Urinary bladder (tissue), 4 donors: ENCODE data around the gene EIF2AK2. TPM values are rescaled to one million over a fixed set of nuclear protein-coding genes. Genes with fewer than 3 reads are reported as not detected.

Source experiments
- DNase-seq: peaks from one replicate; pipeline ENCODE4 v3.0.0-alpha.2; 2015; ENCODE audit errors: extremely low spot score
- H3K27ac ChIP-seq: one replicate; pipeline ENCODE4 v1.5.1; 2013; ENCODE audit warnings: low read depth, mild to moderate bottlenecking, moderate library complexity
- H3K36me3 ChIP-seq: one replicate; pipeline ENCODE4 v1.6.1; 2013; ENCODE audit warnings: mild to moderate bottlenecking, moderate library complexity; ENCODE audit not compliant: insufficient read depth
- H3K4me1 ChIP-seq: one replicate; pipeline ENCODE4 v1.6.1; 2013; ENCODE audit warnings: mild to moderate bottlenecking, moderate library complexity; ENCODE audit not compliant: insufficient read depth
- H3K4me3 ChIP-seq: one replicate; pipeline ENCODE4 v1.5.1; 2013; ENCODE audit warnings: low read depth, low read length
- WGBS: extraction: QIAGEN DNeasy Blood & Tissue Kit; methylation state at CpG from one replicate; pipeline ENCODE4 v1.1.7; 2013; 5-methylcytosine and 5-hydroxymethylcytosine counted together
- polyA plus RNA-seq: library from polyadenylated mRNA; stranded (reverse); fragments of 200-250 nt; gene quantifications from one replicate; pipeline ENCODE4 v1.2.3, GENCODE V29; 2013
- total RNA-seq: library from RNA; depleted of rRNA; stranded (reverse); fragments of >200 nt; gene quantifications from one replicate; pipeline ENCODE4 v1.2.3, GENCODE V29; 2014
- donor health status: healthy with polysubstance abuse.
- donor health status: healthy.

EIF2AK2 gene
- total and polyA plus RNA-seq, 2 donors = 11.5 to 82.3 TPM

DNA sequence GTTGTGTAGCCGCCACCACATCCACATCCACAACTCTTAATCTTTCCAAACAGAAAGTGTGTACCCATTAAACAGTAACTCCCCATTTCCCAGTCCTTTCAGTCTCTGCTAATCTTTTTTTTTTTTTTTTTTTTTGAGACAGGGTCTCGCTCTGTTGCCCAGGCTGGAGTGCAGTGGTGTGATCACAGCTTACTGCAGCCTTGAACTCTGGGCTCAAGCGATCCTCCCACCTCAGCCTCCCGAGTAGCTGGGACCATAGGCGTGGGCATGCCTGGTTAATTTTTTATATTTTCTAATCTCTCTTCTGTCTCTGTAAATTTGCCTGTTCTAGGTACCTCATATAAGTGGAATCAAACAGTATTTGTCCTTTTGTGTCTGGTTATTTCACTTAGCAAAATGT lies 3.6 kb downstream of the EIF2AK2 start:
- no peak overlapping the region for H3K4me3 ChIP-seq
- H3K27ac ChIP-seq = no peak overlapping the region
- H3K36me3 ChIP-seq = no peaks in the 10 kb centered on the region
- 87% methylated on average over 5 of the region's 5 CpGs for WGBS
- H3K4me1 ChIP-seq = no peaks in the 10 kb centered on the region
- no peak for DNase-seq

DNA sequence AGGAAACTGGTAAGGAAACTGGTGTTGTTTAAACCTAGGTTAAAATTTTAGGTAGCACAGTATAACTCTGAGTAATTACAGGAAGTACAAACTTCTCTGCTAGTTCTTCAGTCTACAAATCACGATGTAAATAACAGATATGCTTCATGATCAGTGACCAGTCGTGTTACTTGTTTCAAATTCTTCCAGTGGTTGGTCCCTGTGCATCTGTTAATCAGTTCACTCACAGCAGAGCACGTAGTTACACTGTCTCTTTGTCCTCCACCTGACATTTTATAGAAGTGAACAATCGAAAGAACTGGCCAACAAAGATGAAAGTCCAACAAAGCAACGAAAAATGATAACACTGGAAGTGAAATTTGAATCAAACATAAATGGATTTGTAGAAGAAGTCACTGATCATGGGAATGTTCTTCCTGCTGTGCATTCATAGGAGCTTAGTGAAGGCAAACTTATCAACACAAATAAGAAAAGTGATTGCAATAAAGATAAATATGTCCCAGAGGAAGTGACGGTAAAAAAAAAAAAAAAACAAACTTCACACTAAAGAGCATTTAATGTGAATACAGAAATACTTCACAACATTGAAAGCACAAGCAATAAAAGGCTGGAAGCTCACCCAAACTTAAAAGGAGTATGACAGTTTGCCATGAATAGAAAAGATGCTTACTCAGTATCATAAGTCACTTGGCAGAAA lies 7.0 kb downstream of the EIF2AK2 start:
- H3K27ac ChIP-seq = no peak overlapping the region
- 39% methylated on average over 6 of the region's 6 CpGs for WGBS
- no peak overlapping the region for H3K4me3 ChIP-seq
- DNase-seq = no peak
- H3K36me3 ChIP-seq = peaks cover 6% of the 10 kb centered on the region
- no peaks in the 10 kb centered on the region for H3K4me1 ChIP-seq

DNA sequence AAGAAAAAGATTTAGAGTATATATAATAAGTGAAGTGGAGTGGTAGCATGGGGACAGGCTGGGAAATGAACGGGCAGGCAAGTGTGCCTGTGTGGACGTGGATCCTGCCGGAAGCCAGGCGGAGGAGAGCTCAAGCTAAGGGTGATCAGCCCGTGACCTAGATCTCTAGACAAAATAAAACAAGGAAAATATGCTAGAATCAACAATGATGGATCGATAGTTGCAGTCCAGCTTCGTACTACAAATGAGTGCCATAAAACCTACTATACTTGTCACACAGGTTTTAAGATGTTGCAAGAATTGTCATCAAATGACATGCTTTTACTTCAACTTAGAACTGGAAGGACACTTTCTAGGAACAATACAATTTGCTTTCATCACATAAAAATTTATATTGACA lies 8.5 kb downstream of the EIF2AK2 start:
- Histone ChIP-seq H3K4me3 (no peak overlapping the region), H3K36me3 (peaks cover 9% of the 10 kb centered on the region)

DNA sequence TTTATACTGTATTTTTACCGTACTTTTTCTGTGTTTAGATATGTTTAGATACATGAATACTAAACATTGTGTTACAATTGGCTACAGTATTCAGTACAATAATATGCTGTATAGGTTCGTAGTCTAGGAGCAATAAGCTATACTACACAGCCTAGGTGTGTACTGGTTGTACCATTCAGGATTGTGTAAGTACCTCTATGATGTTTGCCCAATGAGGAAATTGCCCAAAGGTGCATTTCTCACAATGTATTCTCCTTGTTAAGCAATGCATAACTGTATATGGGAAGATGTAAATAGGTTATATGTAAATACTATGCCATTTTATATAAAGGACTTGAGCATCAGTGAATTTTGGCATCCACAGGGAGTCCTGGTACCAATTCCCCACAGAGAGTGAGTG lies 10.7 kb downstream of the EIF2AK2 start:
- peaks cover 9% of the 10 kb centered on the region for H3K36me3 ChIP-seq

More for the DNA sequence above, 8.5 kb downstream of the EIF2AK2 start:
- Histone ChIP-seq H3K4me1 (no peaks in the 10 kb centered on the region), H3K27ac (no peak overlapping the region)
- WGBS = 91% methylated on average over 7 of the region's 7 CpGs
- no peak for DNase-seq

DNA sequence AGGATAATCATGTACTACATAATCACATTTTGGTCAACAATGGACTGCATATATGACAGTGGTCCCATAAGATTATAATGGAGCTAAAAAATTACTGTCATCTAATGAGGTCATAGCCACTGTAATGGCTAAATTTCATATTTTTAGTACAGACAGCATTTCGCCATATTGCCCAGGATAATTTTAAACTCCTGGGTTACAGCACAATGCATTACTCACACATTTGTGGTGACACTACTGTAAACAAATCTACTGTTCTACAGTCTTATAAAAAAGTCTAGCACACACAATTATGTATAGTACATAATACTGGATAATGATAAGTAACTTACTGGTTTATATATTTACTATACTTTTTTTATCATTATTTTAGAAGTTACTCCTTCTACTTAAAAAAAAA lies 12.8 kb downstream of the EIF2AK2 start:
- WGBS = 98% methylated on average over 1 of the region's 1 CpG
- no peaks in the 10 kb centered on the region for H3K4me1 ChIP-seq
- no peak for DNase-seq
- no peak overlapping the region for H3K4me3 ChIP-seq
- H3K27ac ChIP-seq = no peak overlapping the region
- H3K36me3 ChIP-seq = peaks cover 9% of the 10 kb centered on the region

More for the DNA sequence above, 10.7 kb downstream of the EIF2AK2 start:
- 97% methylated on average over 2 of the region's 2 CpGs for WGBS
- no peak for DNase-seq
- H3K27ac ChIP-seq = no peak overlapping the region
- H3K4me1 ChIP-seq = no peaks in the 10 kb centered on the region
- no peak overlapping the region for H3K4me3 ChIP-seq

DNA sequence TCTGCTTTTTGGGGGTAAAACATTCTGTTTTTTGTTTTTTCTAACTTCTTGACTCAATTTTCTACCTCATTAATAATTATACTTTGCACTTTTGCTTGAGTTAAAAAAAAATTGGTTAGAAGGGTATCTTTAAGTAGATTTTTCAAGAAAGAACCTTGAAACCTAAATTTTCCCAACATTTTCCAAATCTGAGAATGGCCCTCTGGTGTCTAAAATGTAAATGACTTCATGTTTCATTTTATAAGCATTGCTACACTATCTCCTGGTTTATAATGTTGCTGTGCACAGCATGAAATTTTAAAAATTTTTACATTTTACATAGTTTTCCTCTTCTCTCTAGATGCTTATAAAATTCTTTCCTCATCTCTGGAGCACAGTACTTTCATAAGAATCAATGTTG lies 14.2 kb downstream of the EIF2AK2 start:
- Histone ChIP-seq H3K27ac (no peak overlapping the region), H3K4me3 (no peak overlapping the region), H3K4me1 (no peaks in the 10 kb centered on the region), H3K36me3 (peaks cover 9% of the 10 kb centered on the region)
- no peak for DNase-seq

DNA sequence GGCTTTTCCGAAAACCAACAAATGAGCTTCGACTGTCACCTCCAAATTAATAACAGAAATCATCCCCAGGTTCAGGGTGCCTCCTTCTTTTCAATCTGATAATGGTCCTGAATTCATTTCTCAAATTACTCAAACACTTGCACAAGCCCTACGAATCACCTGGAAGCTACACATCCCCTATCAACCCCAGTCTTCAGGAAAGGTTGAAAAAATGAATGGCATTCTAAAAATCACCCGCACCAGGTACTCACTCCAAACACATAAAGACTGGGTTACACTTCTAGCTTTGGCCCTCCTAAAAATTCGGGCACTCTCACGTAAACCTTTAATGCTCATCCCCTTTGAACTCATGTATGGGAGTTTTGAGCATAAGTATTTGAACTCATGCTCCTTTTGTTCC lies 23.9 kb downstream of the EIF2AK2 start:
- WGBS = 96% methylated on average over 6 of the region's 6 CpGs
- Histone ChIP-seq H3K4me3 (no peak overlapping the region), H3K27ac (no peak overlapping the region), H3K36me3 (peaks cover 8% of the 10 kb centered on the region), H3K4me1 (no peaks in the 10 kb centered on the region)
- DNase-seq = no peak

DNA sequence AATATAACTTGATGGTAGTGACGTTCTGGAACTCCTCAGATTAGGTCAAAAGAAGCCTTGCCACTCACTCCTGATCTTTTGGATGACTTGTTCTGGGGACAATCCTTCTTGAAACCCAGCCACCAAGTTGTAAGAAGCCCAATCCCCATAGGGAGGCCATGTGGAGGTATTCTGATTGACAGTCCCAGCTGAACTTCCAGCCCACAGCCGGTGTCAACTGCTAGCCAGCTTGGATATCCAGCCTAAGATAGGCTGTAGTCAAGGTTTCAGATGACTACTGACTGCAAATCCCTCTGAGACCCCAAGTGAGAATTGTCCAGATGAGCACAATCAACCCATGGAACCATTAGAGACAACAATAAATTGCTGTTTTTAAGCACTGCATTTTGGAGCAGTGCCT lies 31.4 kb downstream of the EIF2AK2 start:
- no peak overlapping the region for H3K27ac ChIP-seq
- peaks cover 6% of the 10 kb centered on the region for H3K36me3 ChIP-seq
- no peaks in the 10 kb centered on the region for H3K4me1 ChIP-seq
- WGBS = 98% methylated on average over 2 of the region's 2 CpGs
- H3K4me3 ChIP-seq = no peak overlapping the region
- DNase-seq = no peak

DNA sequence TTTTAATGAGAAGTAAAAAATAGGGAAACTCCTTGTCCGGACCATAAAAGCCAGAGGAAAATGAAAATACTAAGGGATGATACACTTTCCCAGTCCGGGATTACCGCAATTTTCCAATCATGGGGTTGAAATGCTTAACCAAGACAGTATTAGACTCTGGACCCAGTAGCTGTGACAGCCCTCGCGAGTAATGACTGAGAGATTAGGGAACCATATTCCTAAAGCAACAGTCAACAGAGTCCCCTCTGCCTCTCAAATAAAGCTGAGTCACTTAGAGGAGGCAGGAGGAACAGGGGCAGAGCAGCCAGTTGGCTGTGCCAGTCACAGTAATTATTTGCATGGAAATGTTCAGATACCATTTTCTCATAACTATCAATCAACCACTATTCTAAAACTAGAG lies 37.6 kb downstream of the EIF2AK2 start:
- Histone ChIP-seq H3K36me3 (peaks cover 8% of the 10 kb centered on the region), H3K4me3 (no peak overlapping the region), H3K27ac (no peak overlapping the region), H3K4me1 (no peaks in the 10 kb centered on the region)
- DNase-seq = no peak
- 98% methylated on average over 5 of the region's 5 CpGs for WGBS

DNA sequence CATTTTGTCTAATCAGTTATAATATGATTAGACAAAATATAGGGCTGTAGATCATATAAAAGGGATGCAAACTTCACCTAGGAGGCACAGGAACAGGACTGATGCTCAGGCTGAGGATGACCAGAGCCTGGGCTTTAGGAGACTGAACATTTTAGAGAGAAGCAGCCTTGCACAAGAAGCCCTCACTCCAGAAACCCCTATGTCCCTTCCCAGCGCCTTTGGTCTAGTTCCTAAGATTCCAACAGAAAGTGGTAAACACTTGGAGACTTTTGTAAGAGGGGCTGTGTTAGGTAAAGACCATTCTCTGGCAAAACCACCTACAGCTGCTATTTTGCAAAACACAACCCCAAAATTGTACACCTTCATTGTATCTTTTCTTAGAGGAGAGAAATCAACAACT lies 39.2 kb downstream of the EIF2AK2 start:
- Histone ChIP-seq H3K36me3 (peaks cover 4% of the 10 kb centered on the region), H3K4me1 (no peaks in the 10 kb centered on the region), H3K27ac (no peak overlapping the region), H3K4me3 (no peak overlapping the region)
- 93% methylated on average over 1 of the region's 1 CpG for WGBS
- no peak for DNase-seq

DNA sequence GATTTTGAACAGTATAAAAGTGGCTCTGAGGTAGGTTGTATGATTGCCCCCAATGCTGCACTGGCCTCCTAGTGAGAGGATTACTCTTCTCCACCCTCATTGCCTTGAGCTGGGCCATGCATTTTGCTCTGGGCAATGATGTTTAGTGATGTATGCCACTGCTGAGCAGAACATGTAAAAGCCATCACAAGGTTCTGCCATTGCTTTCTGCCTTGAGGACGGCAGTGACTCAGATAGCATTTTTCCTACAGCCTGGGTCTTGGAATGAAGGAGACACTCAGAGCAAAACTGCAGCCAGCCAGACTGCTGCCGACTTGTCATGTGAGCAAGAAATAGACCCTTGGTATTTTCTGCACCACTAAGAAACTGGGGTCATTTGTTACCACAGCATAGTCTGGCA lies 44.8 kb downstream of the EIF2AK2 start:
- Histone ChIP-seq H3K27ac (no peak overlapping the region), H3K36me3 (peaks cover 7% of the 10 kb centered on the region), H3K4me3 (no peak overlapping the region), H3K4me1 (no peaks in the 10 kb centered on the region)
- 68% methylated on average over 2 of the region's 2 CpGs for WGBS
- no peak for DNase-seq

DNA sequence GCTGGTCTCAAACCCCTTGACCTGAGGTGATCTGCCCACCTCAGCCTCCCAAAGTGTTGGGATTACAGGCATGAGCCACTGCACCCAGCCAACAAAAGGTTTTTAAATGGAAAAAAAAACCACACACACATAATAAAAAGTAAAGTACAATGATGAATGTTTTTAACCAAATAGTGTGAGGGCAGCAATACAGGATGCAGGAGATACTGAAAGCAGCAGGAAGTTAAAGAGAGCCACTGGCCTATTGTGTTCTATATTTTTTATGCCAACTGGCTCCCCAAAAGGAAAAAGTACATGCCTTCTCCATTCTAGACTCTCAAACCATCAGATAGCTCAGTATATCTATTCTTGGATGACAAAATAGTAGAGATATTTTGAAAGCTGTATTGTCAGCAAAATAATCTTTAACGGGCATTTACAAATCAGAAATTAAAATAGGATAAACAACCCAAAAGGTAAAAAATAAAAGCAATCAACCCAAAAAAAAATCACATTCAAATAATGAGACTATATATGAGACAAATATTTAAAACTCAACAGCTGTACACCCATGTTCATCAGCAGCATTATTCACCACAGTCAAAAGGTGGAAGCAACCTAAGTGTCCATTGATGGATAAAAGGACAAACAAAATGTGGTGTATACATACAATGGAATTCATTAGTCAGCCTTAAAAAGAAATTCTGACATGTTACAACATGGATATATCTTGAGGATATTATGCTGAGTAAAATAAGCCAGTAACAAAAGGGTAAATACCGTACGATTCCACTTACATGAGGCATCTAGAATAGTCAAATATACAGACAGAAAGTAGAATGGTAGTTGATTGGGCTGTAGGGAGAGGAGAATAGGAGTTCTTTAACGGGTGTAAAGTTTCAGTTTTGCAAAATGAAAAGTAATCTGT lies 46.2 kb downstream of the EIF2AK2 start:
- no peak overlapping the region for H3K4me3 ChIP-seq
- no peak for DNase-seq
- no peak overlapping the region for H3K27ac ChIP-seq
- no peaks in the 10 kb centered on the region for H3K4me1 ChIP-seq
- peaks cover 7% of the 10 kb centered on the region for H3K36me3 ChIP-seq
- 94% methylated on average over 4 of the region's 4 CpGs for WGBS

DNA sequence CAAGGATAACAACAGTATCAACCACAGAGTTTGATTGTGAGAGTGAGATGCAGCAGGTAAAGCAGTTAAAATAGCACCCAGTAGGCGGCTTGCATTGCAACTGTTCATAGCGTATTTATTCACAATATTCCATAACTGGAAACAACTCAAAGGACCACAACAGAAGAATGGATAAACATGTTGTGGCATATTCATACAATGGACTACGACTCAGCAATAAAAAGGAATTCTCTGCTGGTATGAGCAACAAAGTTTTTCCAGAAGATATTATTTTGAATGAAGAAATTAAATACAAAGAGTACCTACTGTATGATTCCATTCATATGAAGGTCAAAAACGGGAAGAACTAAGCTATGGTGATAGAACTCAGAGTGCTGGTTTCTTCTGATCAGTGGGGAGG lies 47.3 kb downstream of the EIF2AK2 start:
- DNase-seq = no peak
- Histone ChIP-seq H3K27ac (no peak overlapping the region), H3K4me1 (no peaks in the 10 kb centered on the region), H3K4me3 (no peak overlapping the region), H3K36me3 (peaks cover 8% of the 10 kb centered on the region)
- WGBS = 95% methylated on average over 4 of the region's 4 CpGs

DNA sequence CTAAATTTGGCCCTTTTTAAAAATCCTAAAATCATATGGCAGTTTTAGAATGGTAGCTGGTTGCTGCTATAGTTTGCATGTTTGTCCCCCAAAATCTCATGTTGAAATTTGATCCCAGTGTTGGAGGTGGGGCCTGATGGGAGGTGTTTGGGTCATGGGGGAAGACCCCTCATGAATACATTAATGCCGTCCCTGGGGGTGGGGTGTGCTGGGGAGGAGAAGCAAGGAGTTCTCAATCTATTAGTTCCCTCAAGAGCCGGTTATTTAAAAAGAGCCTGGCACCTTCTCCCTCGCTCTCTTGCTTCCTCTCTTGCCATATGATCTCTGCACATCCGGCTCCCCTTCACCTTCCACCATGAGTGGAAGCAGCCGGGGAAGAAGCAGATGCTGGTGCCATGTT lies 51.6 kb downstream of the EIF2AK2 start:
- DNase-seq = no peak
- Histone ChIP-seq H3K4me1 (no peaks in the 10 kb centered on the region), H3K27ac (no peak overlapping the region), H3K36me3 (peaks cover 4% of the 10 kb centered on the region), H3K4me3 (no peak overlapping the region)
- 72% methylated on average over 5 of the region's 5 CpGs for WGBS
